VCaP (cell line): ENCODE data around the gene RRBP1.

Source experiments
- H3K27ac ChIP-seq: fragments of 450-650 bp; 2 replicates; pipeline ENCODE4 v1.5.1; 2017
- TF ChIP-seq, protein P1 (sequence below): fragments of 450-650 bp; conservative IDR thresholded peaks from 2 replicates; pipeline ENCODE4 v1.5.1; 2017; ENCODE audit warnings: mild to moderate bottlenecking, moderate library complexity

The RRBP1 gene

DNA sequence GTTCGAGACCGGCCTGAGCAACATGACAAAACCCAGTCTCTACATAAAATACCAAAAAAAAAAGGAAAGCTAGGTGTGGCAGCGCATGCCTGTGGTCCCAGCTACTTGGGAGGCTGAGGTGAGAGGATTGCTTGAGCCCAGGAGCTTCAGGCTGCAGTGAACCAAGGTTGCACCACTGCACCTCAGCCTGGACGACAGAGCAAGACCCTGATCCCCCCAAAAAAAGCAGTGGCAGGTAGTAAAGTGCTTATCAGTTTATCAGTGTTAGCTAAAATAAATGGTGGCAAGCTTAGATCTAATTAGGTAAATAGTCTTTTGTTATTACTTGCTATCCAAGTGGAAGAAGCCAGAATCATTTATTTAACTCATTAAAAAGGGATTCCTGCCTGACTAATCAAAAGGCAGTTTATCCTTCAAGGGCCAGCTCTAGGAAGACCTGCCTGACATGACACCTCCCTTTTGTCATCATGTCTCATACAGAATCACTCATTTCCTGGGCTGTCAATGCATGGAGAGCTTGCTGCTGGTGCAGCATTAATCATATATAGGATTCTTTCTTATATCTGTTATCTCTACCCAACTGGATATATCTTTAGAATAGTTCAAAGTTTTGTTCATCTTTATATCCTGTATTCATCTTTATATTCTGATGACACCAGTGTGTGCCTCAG, 102.5 kb downstream of the RRBP1 start:
- TF ChIP-seq, protein P1, sequence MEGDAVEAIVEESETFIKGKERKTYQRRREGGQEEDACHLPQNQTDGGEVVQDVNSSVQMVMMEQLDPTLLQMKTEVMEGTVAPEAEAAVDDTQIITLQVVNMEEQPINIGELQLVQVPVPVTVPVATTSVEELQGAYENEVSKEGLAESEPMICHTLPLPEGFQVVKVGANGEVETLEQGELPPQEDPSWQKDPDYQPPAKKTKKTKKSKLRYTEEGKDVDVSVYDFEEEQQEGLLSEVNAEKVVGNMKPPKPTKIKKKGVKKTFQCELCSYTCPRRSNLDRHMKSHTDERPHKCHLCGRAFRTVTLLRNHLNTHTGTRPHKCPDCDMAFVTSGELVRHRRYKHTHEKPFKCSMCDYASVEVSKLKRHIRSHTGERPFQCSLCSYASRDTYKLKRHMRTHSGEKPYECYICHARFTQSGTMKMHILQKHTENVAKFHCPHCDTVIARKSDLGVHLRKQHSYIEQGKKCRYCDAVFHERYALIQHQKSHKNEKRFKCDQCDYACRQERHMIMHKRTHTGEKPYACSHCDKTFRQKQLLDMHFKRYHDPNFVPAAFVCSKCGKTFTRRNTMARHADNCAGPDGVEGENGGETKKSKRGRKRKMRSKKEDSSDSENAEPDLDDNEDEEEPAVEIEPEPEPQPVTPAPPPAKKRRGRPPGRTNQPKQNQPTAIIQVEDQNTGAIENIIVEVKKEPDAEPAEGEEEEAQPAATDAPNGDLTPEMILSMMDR = no peak
- no peak overlapping the region for H3K27ac ChIP-seq

- TF ChIP-seq, protein P1 = no peak
- no peak overlapping the region for H3K27ac ChIP-seq
These were observed 105.8 kb downstream of the RRBP1 start for GRCh38 chr20:17576215-17576614.

DNA sequence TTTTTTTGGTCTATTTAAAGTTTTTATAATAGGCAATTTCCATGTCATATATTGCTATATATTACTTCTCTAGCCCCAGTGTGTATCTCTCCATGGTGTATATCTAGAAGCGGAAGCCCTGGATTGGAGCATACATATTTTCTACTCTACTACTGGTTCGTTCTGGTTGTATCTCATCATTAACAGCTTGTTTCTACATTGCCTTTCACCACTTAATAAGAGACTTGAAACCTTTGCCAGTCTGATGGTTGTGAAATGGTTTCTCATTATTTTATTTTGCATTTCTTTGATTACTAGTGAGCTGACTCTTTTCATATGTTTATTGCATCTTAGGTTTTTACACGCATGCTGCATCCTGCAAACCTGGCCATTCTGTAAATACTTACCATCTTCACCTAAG, 108.6 kb downstream of the RRBP1 start:
- H3K27ac ChIP-seq = peak overlapping the region; percentile 100
- TF ChIP-seq, protein P1 = no peak

GRCh38 chr20:17572034-17572638, 109.9 kb downstream of the RRBP1 start:
- TF ChIP-seq, protein P1 = no peak
- peak overlapping the region; percentile 100 for H3K27ac ChIP-seq

- H3K27ac ChIP-seq = peak overlapping the region; percentile 100
- TF ChIP-seq, protein P1 = no peak
These were observed 110.9 kb downstream of the RRBP1 start for GRCh38 chr20:17571153-17571527.

- TF ChIP-seq, protein P1 = no peak
- peak overlapping the region; percentile 100 for H3K27ac ChIP-seq
These were observed 111.5 kb downstream of the RRBP1 start for GRCh38 chr20:17570347-17571152.

DNA sequence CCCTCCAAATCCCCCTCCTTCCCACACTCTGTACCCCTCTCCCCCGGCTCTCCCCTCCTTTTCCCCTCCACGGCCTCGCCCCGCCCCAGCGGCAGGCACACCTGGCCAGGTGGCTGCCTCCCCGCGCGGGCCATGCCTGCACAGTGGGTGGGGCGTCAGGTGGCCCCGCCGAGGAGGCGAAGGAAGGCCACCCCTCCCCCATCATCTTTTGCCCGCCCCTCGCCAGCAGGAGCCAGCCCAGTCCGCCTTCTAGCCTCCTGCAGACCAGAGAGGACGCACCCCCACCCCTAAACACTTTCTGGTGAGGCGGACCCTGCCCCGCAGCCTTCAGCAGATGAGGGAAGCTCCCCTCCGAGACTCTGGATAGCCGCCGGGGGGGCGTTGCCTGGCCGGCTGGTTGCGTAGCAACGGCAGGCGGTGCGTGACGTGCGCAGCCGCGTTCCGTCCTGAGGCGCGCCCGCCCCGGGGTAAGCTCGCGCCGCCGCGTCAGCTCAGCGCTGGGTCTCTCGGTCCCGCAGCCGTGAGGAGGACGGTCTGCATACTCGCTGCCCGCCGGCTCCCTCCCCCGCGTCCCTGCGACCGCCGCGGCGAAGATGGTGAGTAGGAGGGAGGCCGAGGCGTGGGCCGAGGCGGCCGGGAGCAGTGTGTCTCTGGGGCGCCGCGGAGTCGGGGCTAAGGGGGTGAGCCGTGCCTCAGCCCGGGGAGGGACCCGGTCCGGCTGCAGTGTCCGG, 112.3 kb downstream of the RRBP1 start, which contains the start of gene DSTN:
TSS of gene DSTN (plus strand) at position 460 of the 731 bp plus-strand sequence. CDS start at position 594, 134 bp downstream.
- H3K27ac ChIP-seq = peak within 1 kb of the TSS; percentile 100
- TF ChIP-seq, protein P1 = no peak
